Keratinocyte (primary cell): ENCODE measurements around the gene TLN1. TPM values are rescaled to one million over a fixed set of nuclear protein-coding genes. Genes with fewer than 3 reads are reported as not detected.

Source experiments
- DNase-seq: peaks from one replicate; pipeline ENCODE4 v3.0.0-alpha.2; 2011; ENCODE audit warnings: low read depth, missing footprints, low spot score
- FAIRE-seq: peaks from 2 replicates; lab custom pipeline; 2011; peaks lifted over from hg19 to GRCh38; lab: Jason Lieb, UNC
- H2AFZ ChIP-seq: 2 replicates; pipeline ENCODE4 v1.6.0; 2012; ENCODE audit warnings: low read length, control low read depth, inconsistent platforms; ENCODE audit not compliant: control insufficient read depth
- H3K27ac ChIP-seq: 2 replicates; pipeline ENCODE4 v1.5.1; 2011; ENCODE audit warnings: low read length; ENCODE audit not compliant: control insufficient read depth, insufficient read depth
- H3K27me3 ChIP-seq: 3 replicates; pipeline ENCODE4 v1.6.0; 2011; ENCODE audit warnings: low read length; ENCODE audit not compliant: control insufficient read depth, insufficient read depth; ENCODE audit errors: extremely low read depth
- H3K36me3 ChIP-seq, 2 experiments: 2 replicates in 1 of 2; 3 replicates in 1 of 2; pipeline ENCODE4 v1.5.1; 2011; ENCODE audit warnings: low read length in 2 of 2, mild to moderate bottlenecking in 1 of 2; ENCODE audit not compliant: control insufficient read depth in 2 of 2, insufficient read depth in 2 of 2; ENCODE audit errors: extremely low read depth in 1 of 2
- H3K4me1 ChIP-seq: 3 replicates; pipeline ENCODE4 v1.5.1; 2011; ENCODE audit warnings: low read length; ENCODE audit not compliant: control insufficient read depth, insufficient read depth; ENCODE audit errors: extremely low read depth
- H3K4me2 ChIP-seq: 3 replicates; pipeline ENCODE4 v1.6.0; 2011; ENCODE audit warnings: low read depth, low read length; ENCODE audit not compliant: control insufficient read depth, insufficient read depth; ENCODE audit errors: extremely low read depth
- H3K4me3 ChIP-seq, 3 experiments: fragments of 200-600 bp in 1 of 3; sonication (generic) in 1 of 3; 2 replicates in 2 of 3; 3 replicates in 1 of 3; pipeline ENCODE4 v1.5.1; 2011 to 2016; ENCODE audit warnings: low read length in 3 of 3, mild to moderate bottlenecking in 3 of 3, control low read depth in 2 of 3, inconsistent platforms in 1 of 3, low read depth in 1 of 3, mixed read lengths in 1 of 3, mixed run types in 1 of 3, moderate library complexity in 1 of 3; ENCODE audit not compliant: control insufficient read depth in 2 of 3, insufficient read depth in 2 of 3; ENCODE audit errors: extremely low read depth in 1 of 3
- H3K79me2 ChIP-seq: 2 replicates; pipeline ENCODE4 v1.6.0; 2012; ENCODE audit warnings: low read length; ENCODE audit not compliant: control insufficient read depth, insufficient read depth
- H3K9ac ChIP-seq: 3 replicates; pipeline ENCODE4 v1.6.0; 2011; ENCODE audit warnings: low read length; ENCODE audit not compliant: control insufficient read depth, insufficient read depth; ENCODE audit errors: extremely low read depth
- H3K9me1 ChIP-seq: 3 replicates; pipeline ENCODE4 v1.6.0; 2011; ENCODE audit warnings: low read length; ENCODE audit not compliant: control insufficient read depth, insufficient read depth; ENCODE audit errors: extremely low read depth
- H3K9me3 ChIP-seq: 2 replicates; pipeline ENCODE4 v1.5.1; 2012; ENCODE audit warnings: low read depth, low read length; ENCODE audit not compliant: control insufficient read depth
- H4K20me1 ChIP-seq: 3 replicates; pipeline ENCODE4 v1.6.0; 2011; ENCODE audit warnings: low read length; ENCODE audit not compliant: control insufficient read depth, insufficient read depth; ENCODE audit errors: extremely low read depth
- CTCF ChIP-seq, 3 experiments: IDR thresholded peaks in 1 of 3; conservative IDR thresholded peaks in 1 of 3; optimal IDR thresholded peaks in 1 of 3; 2 replicates in 2 of 3; 3 replicates in 1 of 3; pipeline versions ENCODE3 to v1.5.1; 2011; ENCODE audit warnings: low read length in 3 of 3, mild to moderate bottlenecking in 3 of 3, moderate library complexity in 2 of 3, control low read depth in 1 of 3, inconsistent platforms in 1 of 3; ENCODE audit not compliant: insufficient read depth in 2 of 3; ENCODE audit errors: extremely low read depth in 1 of 3
- EZH2 ChIP-seq: IDR thresholded peaks from one replicate; pipeline ENCODE4 v1.6.1; 2012; ENCODE audit warnings: inconsistent platforms, mild to moderate bottlenecking, low read length, moderate library complexity
- dilution Hi-C: fragments of 300-500 bp; cut with MboI; formaldehyde crosslinking; loops from one replicate; pipeline ENCODE4 v1.7.0; 2020; ENCODE audit warnings: low sequenced_read_pairs; ENCODE audit not compliant: extremely low pct_ligation_motif_present
- polyA plus RNA-seq, 5 experiments: library from polyadenylated mRNA; depleted of rRNA in 3 of 5; stranded (reverse) in 3 of 5; stranded (forward) in 1 of 5; unstranded in 1 of 5; fragments of >200 nt; gene quantifications; 1 replicate in 1 of 5; 2 replicates in 3 of 5; 3 replicates in 1 of 5; pipeline versions ENCODE4 v1.2.1 to v1.2.3, GENCODE V29; 2011 to 2012; ENCODE audit warnings: missing spikeins in 2 of 5, low read depth in 1 of 5, low replicate concordance in 1 of 5

Gene TLN1
- polyA plus RNA-seq, 1 donor (not counting 4 experiments of a cell fraction or from before 2014, with no cell fraction given), result 53.0 TPM

DNA sequence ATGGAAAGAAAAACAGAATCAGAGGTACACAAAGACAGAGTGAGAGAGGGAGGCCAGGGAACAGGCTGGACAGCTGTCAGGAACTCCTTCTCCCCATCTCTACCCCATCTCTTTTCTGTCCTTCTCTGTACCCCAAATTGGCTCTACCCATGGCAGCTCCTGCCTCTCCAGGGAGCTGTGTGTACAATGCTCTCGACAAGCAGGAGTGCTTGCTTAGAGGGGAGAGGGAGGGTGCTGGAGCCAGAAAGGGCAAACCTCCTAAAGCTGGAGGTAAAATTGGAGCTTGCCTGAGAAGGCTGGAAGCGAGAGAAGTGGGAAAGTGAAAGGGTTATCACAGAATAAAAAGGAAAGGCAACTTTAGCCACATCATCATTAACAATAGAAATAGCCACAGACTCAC lies 48.7 kb downstream of the TLN1 start:
- peaks cover 4% of the 10 kb centered on the region for H3K4me1 ChIP-seq
- no peak for DNase-seq
- no peak overlapping the region for H3K9ac ChIP-seq
- peaks cover 4 to 6% of the 10 kb centered on the region in 2 experiments for H3K36me3 ChIP-seq
- H4K20me1 ChIP-seq, result no peaks in the 10 kb centered on the region
- H3K4me3 ChIP-seq, result no peak overlapping the region
- no peak for FAIRE-seq
- H2AFZ ChIP-seq, result no peak overlapping the region
- no peaks in the 10 kb centered on the region for H3K79me2 ChIP-seq
- no peak overlapping the region for H3K4me2 ChIP-seq
- no peak overlapping the region for H3K27ac ChIP-seq
- TF ChIP-seq CTCF (optimal IDR thresholded peaks at IDR 0.05 in 1 of 3, IDR thresholded peaks at IDR 0.05 in 1 of 3, conservative IDR thresholded peaks at IDR 0.05 in 1 of 3; ENCODE audit: extremely low read depth in 1 of 3, insufficient read depth in 2 of 3, low read length in 3 of 3), result no peak
- no peak for TF ChIP-seq EZH2
- no peaks in the 10 kb centered on the region for H3K9me1 ChIP-seq
- H3K9me3 ChIP-seq, result no peaks in the 10 kb centered on the region
- no peaks in the 10 kb centered on the region for H3K27me3 ChIP-seq
- dilution Hi-C loops, result no loop called here

DNA sequence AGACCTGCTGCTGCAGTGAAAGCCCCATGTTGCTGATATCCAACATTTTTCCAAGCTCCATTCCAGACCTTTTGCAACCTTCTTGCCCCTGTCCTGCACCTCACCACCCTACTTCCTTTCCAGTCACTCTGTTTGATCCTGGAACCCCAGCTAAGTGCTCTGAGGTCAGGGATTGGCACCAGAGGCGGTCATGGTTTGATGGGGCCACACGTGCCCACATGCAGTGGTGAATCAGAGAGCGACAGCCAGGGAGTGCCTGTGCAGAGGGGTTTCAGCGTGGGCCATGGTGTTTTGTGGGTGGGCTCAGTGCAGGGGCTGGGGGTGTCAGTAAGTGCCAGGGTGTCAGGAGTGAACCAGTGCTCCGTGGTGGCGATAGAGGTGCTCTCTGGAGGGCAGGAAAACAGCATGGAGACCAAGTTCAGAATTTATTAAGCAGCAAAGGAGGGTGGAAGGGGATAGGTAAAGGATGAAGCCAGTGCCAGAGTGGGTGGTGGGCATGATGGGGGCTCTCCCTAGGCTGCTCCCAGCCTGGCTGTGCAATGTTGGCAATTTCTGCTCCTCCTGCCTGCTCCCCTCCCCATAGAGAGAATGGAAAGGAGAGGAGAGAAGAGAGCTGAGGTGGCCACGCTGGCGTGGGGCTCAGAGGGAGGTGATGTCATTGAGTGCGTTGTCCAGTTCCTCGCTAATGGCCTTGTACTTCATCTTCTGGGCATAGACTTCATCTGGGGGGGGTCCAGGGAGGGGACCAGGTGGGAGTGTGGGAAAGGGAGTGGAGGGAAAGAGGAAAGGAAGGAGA lies 49.3 kb downstream of the TLN1 start:
- DNase-seq, result no peak
- no peak overlapping the region for H3K27ac ChIP-seq

More for the DNA sequence above, 49.3 kb downstream of the TLN1 start:
- dilution Hi-C loops, result no loop called here
- Histone ChIP-seq H3K9me1 (no peaks in the 10 kb centered on the region), H3K36me3 (peaks cover 4 to 6% of the 10 kb centered on the region in 2 experiments), H3K4me3 (no peak overlapping the region), H3K27me3 (no peaks in the 10 kb centered on the region), H3K4me1 (no peaks in the 10 kb centered on the region), H4K20me1 (no peaks in the 10 kb centered on the region), H3K79me2 (no peaks in the 10 kb centered on the region), H3K9ac (no peak overlapping the region), H3K9me3 (no peaks in the 10 kb centered on the region), H2AFZ (no peak overlapping the region), H3K4me2 (no peak overlapping the region)
- TF ChIP-seq CTCF (optimal IDR thresholded peaks at IDR 0.05 in 1 of 3, IDR thresholded peaks at IDR 0.05 in 1 of 3, conservative IDR thresholded peaks at IDR 0.05 in 1 of 3; ENCODE audit: extremely low read depth in 1 of 3, insufficient read depth in 2 of 3, low read length in 3 of 3), result no peak
- no peak for FAIRE-seq
